GM10266 (cell line): ENCODE measurements around the gene MCTP2.

Source experiments
- DNase-seq: peaks from one replicate; pipeline ENCODE4 v3.0.0; 2012; ENCODE audit errors: extremely low spot score
- TF ChIP-seq, protein P1 (sequence below): IDR thresholded peaks from 2 replicates; pipeline ENCODE4 v1.5.1; 2012; ENCODE audit warnings: mild to moderate bottlenecking, low read depth; ENCODE audit not compliant: control insufficient read depth, insufficient read depth; ENCODE audit errors: missing control alignments

The MCTP2 gene

DNA sequence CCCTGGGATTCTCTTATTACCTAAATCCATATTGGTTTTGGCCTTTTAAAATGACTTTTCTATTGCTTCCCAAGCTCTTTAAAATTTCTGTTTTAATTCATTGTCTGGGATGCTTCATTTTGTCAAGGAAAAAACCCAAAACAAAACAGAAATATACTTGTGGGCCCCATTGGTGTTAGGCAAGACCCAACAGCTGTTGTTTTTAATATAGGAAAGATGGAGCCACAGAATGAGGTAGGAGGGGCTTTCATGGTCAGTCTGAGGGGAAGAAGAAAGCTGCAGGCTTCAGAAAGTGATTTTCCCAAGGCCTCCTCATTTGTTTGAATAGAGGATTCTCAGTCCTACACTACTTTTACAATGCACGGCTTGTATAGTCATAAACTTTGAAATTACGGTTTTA, 180.5 kb downstream of the MCTP2 start:
- TF ChIP-seq, protein P1, sequence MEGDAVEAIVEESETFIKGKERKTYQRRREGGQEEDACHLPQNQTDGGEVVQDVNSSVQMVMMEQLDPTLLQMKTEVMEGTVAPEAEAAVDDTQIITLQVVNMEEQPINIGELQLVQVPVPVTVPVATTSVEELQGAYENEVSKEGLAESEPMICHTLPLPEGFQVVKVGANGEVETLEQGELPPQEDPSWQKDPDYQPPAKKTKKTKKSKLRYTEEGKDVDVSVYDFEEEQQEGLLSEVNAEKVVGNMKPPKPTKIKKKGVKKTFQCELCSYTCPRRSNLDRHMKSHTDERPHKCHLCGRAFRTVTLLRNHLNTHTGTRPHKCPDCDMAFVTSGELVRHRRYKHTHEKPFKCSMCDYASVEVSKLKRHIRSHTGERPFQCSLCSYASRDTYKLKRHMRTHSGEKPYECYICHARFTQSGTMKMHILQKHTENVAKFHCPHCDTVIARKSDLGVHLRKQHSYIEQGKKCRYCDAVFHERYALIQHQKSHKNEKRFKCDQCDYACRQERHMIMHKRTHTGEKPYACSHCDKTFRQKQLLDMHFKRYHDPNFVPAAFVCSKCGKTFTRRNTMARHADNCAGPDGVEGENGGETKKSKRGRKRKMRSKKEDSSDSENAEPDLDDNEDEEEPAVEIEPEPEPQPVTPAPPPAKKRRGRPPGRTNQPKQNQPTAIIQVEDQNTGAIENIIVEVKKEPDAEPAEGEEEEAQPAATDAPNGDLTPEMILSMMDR: no peak
- no peak for DNase-seq

DNA sequence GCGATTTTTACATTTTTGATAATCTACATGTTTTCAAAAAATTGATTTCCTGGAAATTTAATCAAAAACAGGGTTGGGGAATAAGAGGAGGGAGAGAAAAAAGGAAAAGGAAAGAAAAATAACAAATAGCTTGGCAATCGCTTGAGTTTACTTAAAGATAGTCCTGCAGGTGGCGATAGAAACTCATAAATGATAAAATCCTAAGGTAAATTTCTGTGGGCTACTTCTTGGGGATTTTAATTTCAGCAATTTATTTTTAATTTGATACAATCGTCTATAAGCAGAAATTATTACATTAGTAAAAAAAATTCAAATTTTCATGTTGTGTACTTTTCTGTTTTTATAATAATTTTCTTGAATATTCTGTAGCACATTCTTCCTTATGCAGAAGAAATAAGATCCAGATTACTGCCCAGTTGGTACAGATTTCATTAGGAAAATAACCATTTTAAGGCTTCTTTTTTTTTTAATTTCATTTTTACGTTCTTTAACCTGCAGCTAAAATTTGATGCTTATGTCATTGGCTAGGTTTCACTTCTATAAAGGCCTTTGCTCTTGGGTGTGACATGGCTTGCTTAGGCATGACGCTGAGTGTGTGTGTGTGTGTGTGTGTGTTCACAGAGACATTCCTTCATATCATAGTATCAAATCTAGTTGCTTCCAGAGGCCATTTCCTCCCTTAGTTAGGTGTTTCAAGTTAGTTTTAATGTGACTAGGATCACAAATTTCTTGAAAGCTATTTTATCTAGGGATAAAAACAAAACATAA, 181.8 kb downstream of the MCTP2 start:
- peak; percentile 9 for DNase-seq

DNA sequence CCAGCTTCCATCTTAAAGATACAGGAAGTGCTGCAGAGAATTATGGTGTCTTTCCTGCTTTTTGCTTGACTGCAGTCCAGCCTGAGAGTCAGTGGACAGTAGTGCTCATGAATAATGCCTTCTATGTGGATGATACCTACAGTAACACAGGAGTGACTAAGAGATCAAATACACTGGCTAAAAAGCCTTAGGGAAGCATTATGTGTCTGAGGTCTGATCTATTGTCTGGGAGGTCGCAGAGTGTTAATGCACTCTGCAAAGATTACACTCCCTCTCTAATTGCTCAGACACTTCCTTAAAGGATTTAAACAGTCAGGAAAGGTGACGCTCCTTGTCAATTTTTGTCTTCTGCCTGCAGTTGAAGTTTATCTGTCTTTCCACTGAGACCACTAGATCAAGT, 183.6 kb downstream of the MCTP2 start:
- TF ChIP-seq, protein P1: no peak

More for the DNA sequence above, 181.8 kb downstream of the MCTP2 start:
- TF ChIP-seq, protein P1: peak; percentile 29

DNA sequence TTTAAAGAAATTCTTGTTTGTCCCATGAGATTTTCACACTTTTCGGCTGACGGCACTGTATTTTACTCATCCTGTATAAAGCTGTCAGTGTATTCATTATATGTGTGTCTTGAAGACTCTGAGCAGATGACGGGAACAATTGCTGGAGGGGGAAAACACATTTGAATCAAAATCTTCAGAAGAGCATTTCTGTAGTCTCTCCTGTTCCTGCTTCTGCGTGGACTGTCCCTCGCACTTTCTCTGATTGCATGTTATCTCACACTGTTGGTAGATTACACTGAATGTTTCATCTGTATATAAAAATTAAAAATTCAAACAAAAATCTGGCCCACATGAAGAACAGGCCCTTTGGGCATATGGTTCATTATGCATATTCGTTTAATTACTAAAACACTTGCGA, 184.9 kb downstream of the MCTP2 start:
- TF ChIP-seq, protein P1: no peak
- no peak for DNase-seq

More for the DNA sequence above, 183.6 kb downstream of the MCTP2 start:
- no peak for DNase-seq

DNA sequence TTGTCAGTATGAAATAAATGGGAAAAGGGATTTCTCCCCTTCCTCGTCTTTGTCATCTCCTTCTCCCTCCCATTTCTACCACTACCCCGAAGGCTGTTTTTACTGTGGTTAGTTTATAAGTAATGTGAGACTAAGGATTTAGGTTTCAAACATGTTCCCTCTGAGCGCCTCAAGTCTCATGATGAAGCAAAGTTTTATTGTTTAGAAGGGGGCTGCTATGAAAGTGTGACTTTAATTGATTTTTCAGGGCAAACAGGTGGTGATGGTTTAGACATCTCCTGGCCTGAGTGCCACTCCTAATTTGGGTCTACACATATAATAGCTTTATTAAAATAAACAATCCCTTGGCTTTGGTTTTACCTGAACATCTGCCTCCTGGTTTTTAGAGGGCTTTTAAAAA, 185.5 kb downstream of the MCTP2 start:
- no peak for DNase-seq
- TF ChIP-seq, protein P1: no peak

DNA sequence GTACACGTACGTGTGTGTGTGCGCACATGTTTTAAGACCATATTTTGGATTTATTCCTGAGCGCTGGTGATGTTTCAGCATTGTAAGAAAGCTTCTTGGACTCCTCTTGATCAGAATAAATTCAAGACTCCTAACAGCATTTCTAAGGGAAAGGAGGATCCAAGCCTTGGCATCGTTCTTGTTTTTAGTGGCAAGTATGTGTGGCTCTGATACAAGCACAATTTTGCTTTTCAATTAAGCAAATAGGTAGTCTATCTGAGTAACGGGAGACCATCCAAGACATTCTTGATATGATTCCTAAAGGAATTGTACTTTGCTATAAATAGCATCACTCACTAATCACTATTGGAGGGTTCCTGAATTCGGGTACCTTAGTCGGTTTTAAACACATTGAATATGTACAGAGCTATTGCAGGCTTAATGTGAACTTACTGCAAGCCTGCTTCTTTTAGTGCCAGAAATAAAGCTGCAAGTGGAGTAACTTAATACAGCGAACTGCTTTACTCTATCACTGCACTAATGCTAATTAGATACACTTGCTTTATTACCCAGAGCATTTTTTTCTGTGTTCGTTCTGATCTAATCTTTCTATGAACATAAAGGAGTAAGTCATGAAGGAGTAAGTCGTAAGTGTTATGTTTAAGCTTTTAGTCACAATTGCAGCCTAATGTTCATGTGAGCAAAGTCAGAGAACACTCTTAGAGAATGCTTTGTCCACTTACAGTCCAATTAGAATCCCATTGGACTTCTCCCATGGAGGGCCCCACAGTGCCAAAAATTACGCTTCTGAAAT, 186.3 kb downstream of the MCTP2 start:
- DNase-seq: no peak
- TF ChIP-seq, protein P1: no peak

DNA sequence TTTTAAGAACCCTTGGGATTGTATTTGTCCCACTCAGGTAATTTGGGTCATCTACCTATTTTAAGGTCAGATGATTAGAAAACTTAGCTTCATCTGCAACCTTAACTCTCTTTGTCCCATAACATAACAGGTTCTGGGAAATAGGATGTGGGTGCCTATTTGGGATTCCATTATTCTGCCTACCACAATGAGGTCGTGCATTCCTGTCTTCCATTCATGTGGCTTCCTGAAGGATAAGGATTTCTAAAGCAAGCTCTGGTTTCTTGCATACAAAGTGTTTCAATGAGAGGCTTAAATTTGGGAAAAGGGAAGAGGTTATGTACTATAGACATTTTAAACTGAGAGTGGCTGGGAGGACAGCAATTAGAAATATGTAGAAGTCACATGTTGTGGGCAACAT, 190.3 kb downstream of the MCTP2 start:
- no peak for DNase-seq
- TF ChIP-seq, protein P1: no peak
